GM12878 (cell line): ENCODE measurements around the gene DNAAF6.

Experiments
- CHD4 ChIP-seq: fragments of 200-600 bp; sonication (generic); IDR thresholded peaks from 2 replicates; pipeline ENCODE4 v1.6.1; 2016; ENCODE audit warnings: mild to moderate bottlenecking
- REST ChIP-seq: IDR thresholded peaks from 2 replicates; pipeline ENCODE4 v1.6.1; 2012; ENCODE audit warnings: mild to moderate bottlenecking, low read depth, low read length
- SREBF1 ChIP-seq: IDR thresholded peaks from 2 replicates; pipeline ENCODE4 v1.6.1; 2012; ENCODE audit warnings: mild to moderate bottlenecking, low read length
- TAF1 ChIP-seq: IDR thresholded peaks from 2 replicates; pipeline ENCODE4 v1.6.1; 2011; ENCODE audit warnings: mild to moderate bottlenecking, low read depth, low read length, borderline replicate concordance
- TF ChIP-seq, protein P1 (sequence below), 3 experiments: IDR thresholded peaks in 2 of 3; conservative IDR thresholded peaks in 1 of 3; 2 replicates each; pipeline ENCODE4 v1.5.1; 2011; ENCODE audit warnings: low read depth in 3 of 3, low read length in 3 of 3, mild to moderate bottlenecking in 3 of 3, control low read depth in 2 of 3, moderate library complexity in 2 of 3, inconsistent platforms in 1 of 3, mixed read lengths in 1 of 3; ENCODE audit not compliant: control insufficient read depth in 2 of 3, insufficient read depth in 1 of 3; ENCODE audit errors: extremely low read depth in 1 of 3

DNA sequence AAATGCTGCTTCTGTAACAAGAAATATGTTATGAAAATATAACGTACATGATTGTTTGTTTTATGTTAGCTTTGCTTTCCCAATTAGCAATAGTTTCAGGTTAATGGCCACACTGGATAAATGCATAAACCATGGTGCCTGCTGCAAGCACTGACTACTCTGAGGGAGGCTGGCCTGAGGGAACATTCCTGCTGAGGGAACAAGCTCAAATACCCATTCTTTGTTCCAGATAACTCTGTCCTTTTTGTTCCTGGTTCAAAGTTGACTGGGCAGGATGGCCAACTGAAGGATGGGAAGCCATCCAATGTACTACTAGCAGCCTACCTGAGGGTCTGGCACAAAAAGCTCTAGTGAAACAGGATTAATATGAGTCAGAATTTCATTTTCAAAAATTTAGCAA, 37.7 kb upstream of the DNAAF6 start:
- TF ChIP-seq CHD4 = no peak
- TF ChIP-seq, protein P1, sequence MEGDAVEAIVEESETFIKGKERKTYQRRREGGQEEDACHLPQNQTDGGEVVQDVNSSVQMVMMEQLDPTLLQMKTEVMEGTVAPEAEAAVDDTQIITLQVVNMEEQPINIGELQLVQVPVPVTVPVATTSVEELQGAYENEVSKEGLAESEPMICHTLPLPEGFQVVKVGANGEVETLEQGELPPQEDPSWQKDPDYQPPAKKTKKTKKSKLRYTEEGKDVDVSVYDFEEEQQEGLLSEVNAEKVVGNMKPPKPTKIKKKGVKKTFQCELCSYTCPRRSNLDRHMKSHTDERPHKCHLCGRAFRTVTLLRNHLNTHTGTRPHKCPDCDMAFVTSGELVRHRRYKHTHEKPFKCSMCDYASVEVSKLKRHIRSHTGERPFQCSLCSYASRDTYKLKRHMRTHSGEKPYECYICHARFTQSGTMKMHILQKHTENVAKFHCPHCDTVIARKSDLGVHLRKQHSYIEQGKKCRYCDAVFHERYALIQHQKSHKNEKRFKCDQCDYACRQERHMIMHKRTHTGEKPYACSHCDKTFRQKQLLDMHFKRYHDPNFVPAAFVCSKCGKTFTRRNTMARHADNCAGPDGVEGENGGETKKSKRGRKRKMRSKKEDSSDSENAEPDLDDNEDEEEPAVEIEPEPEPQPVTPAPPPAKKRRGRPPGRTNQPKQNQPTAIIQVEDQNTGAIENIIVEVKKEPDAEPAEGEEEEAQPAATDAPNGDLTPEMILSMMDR (IDR thresholded peaks at IDR 0.05 in 2 of 3, conservative IDR thresholded peaks at IDR 0.05 in 1 of 3; ENCODE audit: control insufficient read depth in 2 of 3, extremely low read depth in 1 of 3, insufficient read depth in 1 of 3, low read depth in 3 of 3, low read length in 3 of 3) = no peak
- TF ChIP-seq TAF1 = no peak
- TF ChIP-seq REST = no peak
- TF ChIP-seq SREBF1 = no peak
